Upper lobe of right lung (tissue), 1 donor: ENCODE measurements around the gene SLC23A1. TPM values are rescaled to one million over a fixed set of nuclear protein-coding genes. Genes with fewer than 3 reads are reported as not detected.

Experiments used
- ATAC-seq: fragments of 200-7000 bp; cut with Tn5 transposase; one replicate; pipeline ENCODE4 v1.9.1; 2020; ENCODE audit warnings: mild to moderate bottlenecking, moderate library complexity
- DNase-seq: peaks from one replicate; pipeline ENCODE4 v3.0.0-alpha.2; 2020
- H3K27ac ChIP-seq: fragments of 200-600 bp; one replicate; pipeline ENCODE4 v1.8.0; 2022
- H3K27me3 ChIP-seq: fragments of 200-600 bp; one replicate; pipeline ENCODE4 v1.8.0; 2022; ENCODE audit warnings: mild to moderate bottlenecking
- H3K36me3 ChIP-seq: fragments of 200-600 bp; one replicate; pipeline ENCODE4 v1.8.0; 2022
- H3K4me1 ChIP-seq: fragments of 200-600 bp; one replicate; pipeline ENCODE4 v1.8.0; 2022
- H3K4me3 ChIP-seq: fragments of 200-600 bp; one replicate; pipeline ENCODE4 v1.8.0; 2022; ENCODE audit warnings: mild to moderate bottlenecking
- H3K9me3 ChIP-seq: fragments of 200-600 bp; one replicate; pipeline ENCODE4 v1.8.0; 2022
- intact Hi-C: fragments of 100-400 bp; cut with DNase I; formaldehyde crosslinking; loops from one replicate; pipeline ENCODE4 v1.11.0; 2022
- total RNA-seq: library from RNA; stranded (reverse); fragmentation: NEBNext Ultra II Directional; extraction: Animal tissue kit (Norgen Biotek cat#: 25700); gene quantifications from one replicate; pipeline ENCODE4 v1.2.1, GENCODE V29; 2021
- TF ChIP-seq, protein P1 (sequence below): fragments of 200-600 bp; IDR thresholded peaks from one replicate; pipeline ENCODE4 v1.8.0; 2022; ENCODE audit warnings: antibody characterized with exemption
- donor health status: DM: no; HTN: yes; CAD: no; lungs with severe emphysema.

Gene SLC23A1
- total RNA-seq, 1 donor from 2014 or later: not detected

DNA sequence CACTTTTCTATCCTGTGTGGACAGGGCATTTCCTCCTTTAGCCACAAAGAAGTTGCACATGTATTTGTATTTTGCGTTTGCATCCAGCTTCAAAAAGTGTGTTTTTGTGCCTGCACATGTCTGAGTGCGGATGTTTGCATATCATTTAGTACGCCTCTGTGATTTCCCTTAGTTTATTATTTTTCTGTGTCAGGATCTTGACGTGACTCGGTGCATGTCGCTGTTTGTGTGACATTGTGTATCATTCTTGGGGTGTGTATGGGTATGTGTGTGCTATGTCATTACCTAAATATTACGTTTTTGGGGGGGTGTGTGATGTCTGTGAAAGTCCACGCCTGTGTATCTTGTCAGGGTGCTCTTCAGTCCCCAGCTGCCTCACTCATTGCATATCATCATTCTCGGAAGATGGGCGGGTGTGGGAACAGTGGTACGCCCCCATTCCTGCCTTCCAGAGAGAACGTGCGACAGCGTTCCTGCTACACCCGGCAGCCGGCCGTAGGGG is 41.9 kb downstream of the SLC23A1 start:
- intact Hi-C loops: no loop called here
- ATAC-seq (no peak), DNase-seq (no peak)
- Histone ChIP-seq H3K27ac (no peak overlapping the region), H3K4me3 (peak overlapping the region; percentile 90), H3K4me1 (peaks cover 21% of the 10 kb centered on the region), H3K9me3 (no peaks in the 10 kb centered on the region), H3K36me3 (no peaks in the 10 kb centered on the region), H3K27me3 (no peaks in the 10 kb centered on the region)
- TF ChIP-seq, protein P1, sequence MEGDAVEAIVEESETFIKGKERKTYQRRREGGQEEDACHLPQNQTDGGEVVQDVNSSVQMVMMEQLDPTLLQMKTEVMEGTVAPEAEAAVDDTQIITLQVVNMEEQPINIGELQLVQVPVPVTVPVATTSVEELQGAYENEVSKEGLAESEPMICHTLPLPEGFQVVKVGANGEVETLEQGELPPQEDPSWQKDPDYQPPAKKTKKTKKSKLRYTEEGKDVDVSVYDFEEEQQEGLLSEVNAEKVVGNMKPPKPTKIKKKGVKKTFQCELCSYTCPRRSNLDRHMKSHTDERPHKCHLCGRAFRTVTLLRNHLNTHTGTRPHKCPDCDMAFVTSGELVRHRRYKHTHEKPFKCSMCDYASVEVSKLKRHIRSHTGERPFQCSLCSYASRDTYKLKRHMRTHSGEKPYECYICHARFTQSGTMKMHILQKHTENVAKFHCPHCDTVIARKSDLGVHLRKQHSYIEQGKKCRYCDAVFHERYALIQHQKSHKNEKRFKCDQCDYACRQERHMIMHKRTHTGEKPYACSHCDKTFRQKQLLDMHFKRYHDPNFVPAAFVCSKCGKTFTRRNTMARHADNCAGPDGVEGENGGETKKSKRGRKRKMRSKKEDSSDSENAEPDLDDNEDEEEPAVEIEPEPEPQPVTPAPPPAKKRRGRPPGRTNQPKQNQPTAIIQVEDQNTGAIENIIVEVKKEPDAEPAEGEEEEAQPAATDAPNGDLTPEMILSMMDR: no peak

DNA sequence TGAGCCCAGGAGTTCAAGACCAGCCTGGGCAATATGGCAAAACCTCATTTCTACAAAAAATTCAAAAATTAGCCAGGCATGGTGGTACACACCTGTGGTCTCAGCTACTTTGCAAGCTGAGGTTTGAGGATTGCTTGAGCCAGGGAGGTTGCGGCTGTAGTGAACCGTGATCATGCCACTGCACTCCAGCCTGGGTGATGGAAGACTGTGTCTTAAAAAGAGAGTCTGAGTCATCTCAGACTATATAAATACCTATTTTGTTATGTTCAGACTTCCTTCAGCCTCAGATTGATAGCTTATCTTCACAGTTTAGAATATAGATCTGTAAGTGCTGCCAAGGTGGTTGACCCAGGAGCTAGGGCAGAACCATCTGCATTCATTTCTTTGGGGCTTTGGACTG is 43.0 kb downstream of the SLC23A1 start:
- Histone ChIP-seq H3K27ac (no peak overlapping the region), H3K4me3 (no peak overlapping the region), H3K4me1 (peaks cover 21% of the 10 kb centered on the region), H3K9me3 (no peaks in the 10 kb centered on the region), H3K36me3 (no peaks in the 10 kb centered on the region), H3K27me3 (no peaks in the 10 kb centered on the region)
- no peak for ATAC-seq
- DNase-seq: no peak
- TF ChIP-seq, protein P1: no peak
- intact Hi-C loops: no loop called here

DNA sequence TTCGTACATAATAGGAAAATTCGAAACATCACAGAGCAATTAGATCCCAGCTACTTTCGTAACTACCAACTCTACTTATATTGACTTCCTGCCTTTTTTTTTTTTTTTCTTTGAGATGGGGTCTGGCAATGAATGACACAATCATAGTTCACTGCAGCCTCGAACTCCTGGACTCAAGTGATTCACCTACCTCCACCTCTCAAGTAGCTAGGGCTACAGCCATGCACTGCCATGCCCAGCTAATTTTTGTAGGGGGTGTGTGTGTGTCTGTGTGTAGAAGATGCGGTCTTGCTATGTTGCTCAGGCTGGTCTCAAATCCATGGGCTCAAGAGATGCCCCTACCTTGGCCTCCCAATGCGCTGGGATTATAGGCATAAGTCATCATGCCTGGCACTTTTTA is 47.3 kb downstream of the SLC23A1 start:
- TF ChIP-seq, protein P1: no peak
- Histone ChIP-seq H3K4me1 (peaks cover under 1% of the 10 kb centered on the region), H3K4me3 (no peak overlapping the region), H3K27me3 (no peaks in the 10 kb centered on the region), H3K9me3 (no peaks in the 10 kb centered on the region), H3K27ac (no peak overlapping the region), H3K36me3 (peaks cover 25% of the 10 kb centered on the region)
- no peak for DNase-seq
- intact Hi-C loops: no loop called here
- no peak for ATAC-seq

Other genes starting within 250 kb of the SLC23A1 start
- gene SIL1, start 184.9 kb downstream of the SLC23A1 start, total RNA-seq: 56.9 TPM
- 197 TPM for gene MATR3, start 89.6 kb downstream of the SLC23A1 start, total RNA-seq
- 70.0 TPM for gene PAIP2, start 41.4 kb downstream of the SLC23A1 start, total RNA-seq
- 5.2 TPM for gene MZB1, start 6.6 kb upstream of the SLC23A1 start, total RNA-seq
- gene PROB1, start 11.8 kb upstream of the SLC23A1 start, total RNA-seq: 1.9 TPM
- 4.5 TPM for gene SPATA24, start 20.8 kb upstream of the SLC23A1 start, total RNA-seq
- gene DNAJC18, start 56.2 kb upstream of the SLC23A1 start, total RNA-seq: 11.9 TPM
- gene ECSCR, start 79.4 kb upstream of the SLC23A1 start, total RNA-seq: 47.2 TPM
- not detected for gene SMIM33, start 87.7 kb upstream of the SLC23A1 start, total RNA-seq
- gene STING1, start 99.5 kb upstream of the SLC23A1 start, total RNA-seq: 102 TPM
- gene UBE2D2, start 178.0 kb upstream of the SLC23A1 start, total RNA-seq: 95.9 TPM